ENCODE data around the gene SPECC1.
"Not testable (repeated sequence)": the region's sequence is repeated elsewhere in the genome, so short reads cannot be mapped to it uniquely, and the experiment has no call there.

The SPECC1 gene

DNA sequence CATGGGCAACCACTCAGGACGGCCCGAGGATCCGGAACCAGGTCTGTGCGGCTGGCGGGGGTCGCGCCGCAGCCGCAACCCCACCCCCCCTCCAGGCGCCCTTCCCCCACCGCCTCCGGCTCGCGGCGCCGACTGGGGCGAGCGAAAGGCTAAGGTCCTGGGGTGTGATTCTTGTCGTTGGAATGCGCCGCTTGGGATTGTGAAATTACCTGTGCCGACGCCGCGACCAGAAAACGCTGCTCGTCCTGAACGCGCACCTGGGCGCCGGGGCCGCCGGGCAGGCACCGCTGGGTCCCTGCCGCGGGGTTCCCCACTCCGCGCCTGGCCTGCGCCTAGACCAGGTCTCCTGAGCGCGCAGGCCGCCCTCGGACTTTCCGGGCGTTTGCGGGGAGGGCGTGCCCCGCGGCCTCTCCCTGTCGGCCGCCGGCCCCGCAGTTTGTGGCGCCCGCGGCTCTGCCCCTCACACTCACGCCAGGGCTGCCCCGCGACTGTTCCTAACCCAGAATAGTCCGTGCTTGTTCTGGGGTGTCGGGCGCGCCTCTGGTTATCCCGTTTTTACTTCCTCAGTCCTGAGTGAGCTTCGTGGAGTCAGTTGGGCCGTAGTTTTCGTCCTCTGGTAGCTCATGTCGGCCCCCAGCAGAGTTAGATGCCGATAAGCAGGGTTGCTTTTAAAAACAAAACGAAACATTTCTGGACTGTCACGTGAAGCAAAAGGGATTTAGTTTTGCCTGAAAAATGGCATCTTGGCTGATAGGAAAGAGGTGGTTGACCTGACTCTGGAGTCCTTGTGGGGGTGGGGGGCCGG is 147.2 kb downstream of the SPECC1 start:
- no peak for FAIRE-seq
- TF ChIP-seq POLR2A (IDR thresholded peaks at IDR 0.05; ENCODE audit: low read depth, low read length): no peak; the same call in 1 of the 2 replicates
- peak; percentile 70 for DNase-seq (ENCODE audit: insufficient read length, low spot score)

DNA sequence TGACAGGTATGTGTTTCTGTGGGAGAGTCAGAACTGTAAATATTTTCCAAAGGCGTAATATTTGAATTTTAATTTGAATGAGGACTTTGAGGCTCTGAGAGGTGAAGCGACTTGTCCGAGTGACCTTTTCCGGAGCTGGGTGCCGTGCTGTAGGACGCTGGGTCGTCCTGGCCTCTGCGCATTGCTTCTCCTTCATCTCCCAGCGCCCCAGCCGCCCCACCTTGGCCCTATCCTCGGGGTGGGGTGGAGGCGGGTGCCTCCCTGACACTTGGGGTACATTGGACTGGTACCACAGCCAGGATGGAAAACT is 147.8 kb downstream of the SPECC1 start:
- DNase-seq (ENCODE audit: insufficient read length, low spot score) (no peak), FAIRE-seq (no peak)
- TF ChIP-seq POLR2A (IDR thresholded peaks at IDR 0.05; ENCODE audit: low read depth, low read length): no peak

DNA sequence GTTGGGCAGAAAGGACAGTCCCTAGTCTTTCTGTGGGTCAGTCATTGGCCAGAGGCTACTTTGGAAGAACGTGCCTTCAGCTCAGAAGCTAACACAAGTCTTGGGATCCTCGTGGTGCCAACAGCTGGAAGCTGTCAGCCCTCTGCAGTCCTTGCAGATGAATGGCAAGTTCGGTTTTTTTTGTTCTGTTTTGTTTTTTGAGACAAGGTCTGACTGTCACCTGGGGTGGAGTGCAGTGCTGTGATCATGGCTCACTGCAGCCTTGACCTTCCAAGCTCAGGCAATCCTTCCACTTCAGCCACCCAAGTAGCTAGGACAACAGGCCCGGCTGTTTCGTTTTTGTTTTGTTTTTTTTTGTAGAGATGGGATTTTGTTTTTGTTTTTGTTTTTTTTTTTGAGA is 149.4 kb downstream of the SPECC1 start:
- FAIRE-seq: no peak
- no peak for TF ChIP-seq POLR2A (IDR thresholded peaks at IDR 0.05; ENCODE audit: low read depth, low read length)
- no peak for DNase-seq (ENCODE audit: insufficient read length, low spot score)

DNA sequence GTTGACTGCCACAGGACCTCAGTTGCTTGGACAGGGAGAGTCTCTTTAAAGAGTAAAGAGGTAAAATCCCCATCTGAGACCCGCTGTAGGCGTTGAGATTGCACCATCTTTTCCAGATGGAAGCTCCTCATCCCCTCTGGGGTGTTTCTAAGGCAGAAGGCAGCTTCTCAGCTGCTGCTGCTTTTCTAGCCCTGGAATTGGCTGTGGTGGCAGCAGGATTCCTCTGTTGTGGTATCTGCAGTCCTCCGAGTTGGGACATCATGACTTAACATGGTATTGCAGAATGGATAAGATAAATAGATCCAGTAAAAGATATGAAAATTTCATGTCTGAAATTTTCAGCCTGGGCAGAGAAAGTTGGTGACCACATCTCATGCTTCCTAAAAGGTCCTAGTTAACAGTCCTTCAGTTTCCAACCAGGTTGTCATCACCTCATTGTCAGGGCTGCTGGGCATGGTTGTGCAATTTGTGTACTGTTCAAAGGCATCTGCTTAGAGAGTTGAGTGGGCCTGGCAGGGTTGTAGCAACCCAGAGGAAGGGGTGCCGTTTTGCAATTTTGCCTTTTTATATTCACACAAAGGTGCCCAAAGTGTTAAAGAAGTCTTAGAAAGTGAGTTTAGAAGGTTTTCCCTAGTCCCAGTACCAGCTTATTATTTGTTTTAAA is 150.4 kb downstream of the SPECC1 start:
- DNase-seq (ENCODE audit: insufficient read length, low spot score): no peak
- no peak for FAIRE-seq
- no peak for TF ChIP-seq POLR2A (IDR thresholded peaks at IDR 0.05; ENCODE audit: low read depth, low read length)

DNA sequence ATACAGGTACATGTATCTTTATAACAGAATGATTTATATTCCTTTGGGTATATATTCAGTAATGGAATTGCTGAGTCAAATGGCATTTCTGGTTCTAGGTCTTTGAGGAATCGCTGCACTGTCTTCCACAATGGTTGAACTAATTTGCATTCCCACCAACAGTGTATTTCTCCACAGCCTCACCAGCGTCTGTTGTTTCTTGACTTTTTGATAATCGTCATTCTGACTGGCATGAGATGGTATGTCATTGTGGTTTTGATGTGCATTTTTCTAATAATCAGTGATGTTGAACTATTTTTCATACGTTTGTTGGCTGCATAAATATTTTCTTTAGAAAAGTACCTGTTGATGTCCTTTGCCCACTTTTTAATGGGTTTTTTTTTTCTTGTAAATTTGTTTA is 156.4 kb downstream of the SPECC1 start:
- not testable (repeated sequence) for DNase-seq (ENCODE audit: insufficient read length, low spot score); FAIRE-seq

- no peak for TF ChIP-seq POLR2A (IDR thresholded peaks at IDR 0.05; ENCODE audit: low read depth, low read length)
- DNase-seq (ENCODE audit: insufficient read length, low spot score) (no peak), FAIRE-seq (no peak)
Observed at GRCh38 chr17:20170085-20170484, 160.9 kb downstream of the SPECC1 start.

DNA sequence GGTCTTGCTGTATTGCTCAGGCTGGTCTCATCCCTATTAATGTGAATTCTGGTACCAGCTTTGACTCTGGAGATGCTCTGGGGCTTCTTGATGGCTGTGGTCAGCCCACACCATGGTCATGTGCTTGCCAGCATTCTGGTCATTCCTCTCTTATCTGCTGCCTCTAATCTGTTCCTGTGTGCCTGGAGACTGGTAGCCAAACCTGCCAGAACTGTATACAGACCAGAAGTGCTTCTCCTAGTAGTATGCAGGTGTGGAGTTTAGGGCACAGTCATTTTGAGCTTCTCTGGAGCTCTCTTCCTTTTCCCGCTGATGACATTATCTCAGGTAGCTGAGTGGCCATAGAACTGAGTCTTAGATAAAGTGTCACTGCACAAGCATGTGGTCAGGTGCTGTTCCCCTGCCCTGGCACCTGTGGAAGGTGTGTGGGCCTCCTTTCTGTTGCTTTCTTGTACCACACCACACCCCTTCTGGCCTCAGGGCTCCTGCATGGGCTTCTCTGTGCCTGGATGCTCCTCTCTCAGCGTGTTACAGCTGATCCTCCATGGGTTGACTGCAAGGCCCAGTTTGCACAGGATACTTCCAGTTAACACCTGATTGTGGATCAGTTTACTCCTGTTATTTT is 162.7 kb downstream of the SPECC1 start:
- DNase-seq (ENCODE audit: insufficient read length, low spot score) (no peak), FAIRE-seq (no peak)
- TF ChIP-seq POLR2A (IDR thresholded peaks at IDR 0.05; ENCODE audit: low read depth, low read length): no peak

GRCh38 chr17:20172376-20172775 is 163.2 kb downstream of the SPECC1 start:
- no peak for TF ChIP-seq POLR2A (IDR thresholded peaks at IDR 0.05; ENCODE audit: low read depth, low read length)
- DNase-seq (ENCODE audit: insufficient read length, low spot score) (no peak), FAIRE-seq (no peak)

GRCh38 chr17:20173091-20173490 is 163.9 kb downstream of the SPECC1 start:
- TF ChIP-seq POLR2A (IDR thresholded peaks at IDR 0.05; ENCODE audit: low read depth, low read length): no peak
- FAIRE-seq (peak; percentile 20), DNase-seq (ENCODE audit: insufficient read length, low spot score) (no peak)

DNA sequence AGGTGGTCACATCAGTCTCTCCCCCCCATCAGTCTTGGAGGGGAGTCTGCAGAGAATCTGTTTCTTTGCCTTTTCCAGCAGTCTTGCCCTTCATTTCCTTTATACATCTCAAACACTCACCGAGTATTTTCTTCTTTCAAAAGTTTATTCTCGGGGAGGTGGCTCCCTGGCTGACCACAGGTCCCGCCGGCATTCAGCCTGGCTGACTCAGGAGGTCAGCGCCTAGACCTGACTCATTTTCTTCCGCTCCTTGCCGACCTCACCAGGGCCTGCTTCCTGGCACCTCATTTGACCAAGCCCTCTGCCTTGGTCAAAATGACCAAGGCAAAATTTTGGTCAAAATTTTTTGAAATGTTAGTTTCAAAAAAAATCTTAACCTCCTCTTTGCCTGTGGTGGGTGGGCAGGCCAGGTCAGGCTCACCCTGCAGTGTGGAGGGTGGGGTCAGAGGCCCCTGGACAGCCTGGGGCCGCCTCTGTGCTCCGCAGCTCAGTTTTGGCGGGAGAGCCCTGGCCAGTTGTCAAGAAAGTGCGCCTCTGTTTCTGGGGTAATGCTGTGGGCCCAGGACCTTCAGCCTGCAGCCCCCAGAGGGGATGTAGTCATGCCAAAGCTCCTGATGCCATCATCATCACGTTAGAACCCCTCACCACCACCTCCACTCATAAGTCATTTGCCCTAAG is 165.6 kb downstream of the SPECC1 start:
- FAIRE-seq (peak; percentile 93), DNase-seq (ENCODE audit: insufficient read length, low spot score) (peak; percentile 82)
- TF ChIP-seq POLR2A (IDR thresholded peaks at IDR 0.05; ENCODE audit: low read depth, low read length): no peak

- no peak for FAIRE-seq
- no peak for DNase-seq (ENCODE audit: insufficient read length, low spot score)
Observed at GRCh38 chr17:20179041-20179440, 169.9 kb downstream of the SPECC1 start.

GRCh38 chr17:20180661-20181060 is 171.5 kb downstream of the SPECC1 start:
- DNase-seq (ENCODE audit: insufficient read length, low spot score): no peak
- no peak for TF ChIP-seq POLR2A (IDR thresholded peaks at IDR 0.05; ENCODE audit: low read depth, low read length)
- FAIRE-seq: no peak

More at GRCh38 chr17:20179041-20179440, 169.9 kb downstream of the SPECC1 start:
- TF ChIP-seq POLR2A (IDR thresholded peaks at IDR 0.05; ENCODE audit: low read depth, low read length): no peak

DNA sequence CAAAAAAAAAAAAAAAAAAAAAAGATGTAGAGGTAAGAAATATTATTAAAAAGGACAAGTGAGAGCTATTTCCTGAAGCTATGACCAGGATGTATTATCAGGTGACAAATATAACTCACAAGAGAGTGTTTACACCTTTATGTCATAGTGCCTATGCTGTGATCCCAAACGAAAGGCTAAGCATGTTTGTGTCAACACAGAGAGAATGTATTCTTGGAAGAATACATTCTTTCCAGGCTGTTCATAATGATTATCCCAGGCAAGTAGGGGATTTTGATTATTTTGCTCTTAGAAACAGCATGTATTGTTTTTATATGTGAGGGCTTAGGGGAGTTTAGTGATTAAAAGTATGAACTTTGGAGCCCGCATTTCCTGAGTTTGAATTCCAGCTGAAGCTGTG is 175.0 kb downstream of the SPECC1 start:
- TF ChIP-seq POLR2A (IDR thresholded peaks at IDR 0.05; ENCODE audit: low read depth, low read length): no peak
- FAIRE-seq (no peak), DNase-seq (ENCODE audit: insufficient read length, low spot score) (no peak)

DNA sequence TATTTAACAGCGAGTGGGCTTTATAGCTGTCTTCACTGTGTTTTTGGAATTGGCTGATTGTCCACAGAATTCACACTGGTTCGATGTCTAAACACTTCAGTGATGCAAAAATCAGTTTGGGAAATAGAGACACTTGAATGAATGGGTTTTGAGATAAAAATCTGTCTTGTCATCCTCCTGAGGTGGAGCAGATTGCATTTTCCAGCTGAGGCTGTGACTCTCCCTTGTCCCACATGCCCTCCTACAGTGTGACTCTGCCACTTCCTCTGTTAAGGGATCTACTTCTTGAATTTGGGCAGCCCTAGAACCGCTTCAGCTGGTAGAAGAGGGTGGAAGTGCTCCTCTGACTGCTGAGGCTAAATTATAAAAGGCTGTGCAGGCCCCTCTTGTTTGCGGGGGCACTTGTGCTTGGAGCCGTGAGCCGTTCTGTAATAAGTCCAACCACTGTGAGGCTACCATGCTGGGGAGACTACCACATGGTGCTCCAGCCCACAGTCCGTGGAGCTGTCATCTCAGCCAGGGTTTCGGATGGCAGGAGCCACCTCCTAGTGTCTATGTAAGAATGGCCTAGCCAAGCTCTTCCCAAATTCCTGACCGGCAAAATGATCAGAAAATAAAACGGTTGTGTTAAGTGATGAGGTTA is 175.9 kb downstream of the SPECC1 start:
- no peak for TF ChIP-seq POLR2A (IDR thresholded peaks at IDR 0.05; ENCODE audit: low read depth, low read length)
- DNase-seq (ENCODE audit: insufficient read length, low spot score) (no peak), FAIRE-seq (no peak)

Measured in H54 (cell line).